ENCODE data around the gene DVL1. TPM values are rescaled to one million over a fixed set of nuclear protein-coding genes. Genes with fewer than 3 reads are reported as not detected.

DVL1 gene
- polyA plus RNA-seq, 3 donors, result 0.41 to 29.8 (median 0.55) TPM

- no peak for DNase-seq
- peaks cover 0 to under 1% of the 10 kb centered on the region in 2 donors for H3K36me3 Mint-ChIP-seq
- TF ChIP-seq, protein P1, sequence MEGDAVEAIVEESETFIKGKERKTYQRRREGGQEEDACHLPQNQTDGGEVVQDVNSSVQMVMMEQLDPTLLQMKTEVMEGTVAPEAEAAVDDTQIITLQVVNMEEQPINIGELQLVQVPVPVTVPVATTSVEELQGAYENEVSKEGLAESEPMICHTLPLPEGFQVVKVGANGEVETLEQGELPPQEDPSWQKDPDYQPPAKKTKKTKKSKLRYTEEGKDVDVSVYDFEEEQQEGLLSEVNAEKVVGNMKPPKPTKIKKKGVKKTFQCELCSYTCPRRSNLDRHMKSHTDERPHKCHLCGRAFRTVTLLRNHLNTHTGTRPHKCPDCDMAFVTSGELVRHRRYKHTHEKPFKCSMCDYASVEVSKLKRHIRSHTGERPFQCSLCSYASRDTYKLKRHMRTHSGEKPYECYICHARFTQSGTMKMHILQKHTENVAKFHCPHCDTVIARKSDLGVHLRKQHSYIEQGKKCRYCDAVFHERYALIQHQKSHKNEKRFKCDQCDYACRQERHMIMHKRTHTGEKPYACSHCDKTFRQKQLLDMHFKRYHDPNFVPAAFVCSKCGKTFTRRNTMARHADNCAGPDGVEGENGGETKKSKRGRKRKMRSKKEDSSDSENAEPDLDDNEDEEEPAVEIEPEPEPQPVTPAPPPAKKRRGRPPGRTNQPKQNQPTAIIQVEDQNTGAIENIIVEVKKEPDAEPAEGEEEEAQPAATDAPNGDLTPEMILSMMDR (IDR thresholded peaks at IDR 0.05), result no peak
- no peaks in the 10 kb centered on the region for H3K79me2 ChIP-seq (ENCODE audit: insufficient read depth, low read length)
- H3K9ac ChIP-seq (ENCODE audit: insufficient read depth, low read length, poor library complexity, severe bottlenecking), result no peak overlapping the region
- no peaks in the 10 kb centered on the region for H3K36me3 ChIP-seq (replicated peaks in 1 of 2; ENCODE audit: control insufficient read depth in 1 of 2, insufficient read depth in 2 of 2, low read length in 2 of 2)
- intact Hi-C loops (cut with micrococcal nuclease), result no loop called here
- WGBS (ENCODE audit: insufficient coverage), result 78% methylated on average over 5 of the region's 6 CpGs
- H3K9me3 Mint-ChIP-seq, result peaks cover 0 to 6% (median 3%) of the 10 kb centered on the region in 7 donors
- peak overlapping the region in 1 of 7 donors; percentile 55 for H3K27ac Mint-ChIP-seq
- no peak overlapping the region for H3K27ac ChIP-seq (ENCODE audit: low read depth in 1 of 2, low read length in 2 of 2)
- peaks cover 1 to 62% of the 10 kb centered on the region in 2 donors for H3K27me3 ChIP-seq (ENCODE audit: control insufficient read depth in 2 of 2, insufficient read depth in 2 of 2, low read length in 2 of 2)
- H3K4me2 ChIP-seq (replicated peaks; ENCODE audit: extremely low read depth, low read length, poor library complexity, severe bottlenecking), result no peak overlapping the region
- peaks cover 5% of the 10 kb centered on the region for H3K4me1 Mint-ChIP-seq
- H4K20me1 ChIP-seq (ENCODE audit: insufficient read depth, low read length), result no peaks in the 10 kb centered on the region
- no peaks in the 10 kb centered on the region for H3K9me3 ChIP-seq (replicated peaks in 1 of 2; ENCODE audit: control insufficient read depth in 1 of 2, insufficient read depth in 1 of 2, low read length in 2 of 2)
- no peaks in the 10 kb centered on the region for H3K4me1 ChIP-seq (ENCODE audit: control insufficient read depth in 1 of 2, insufficient read depth in 2 of 2, low read length in 2 of 2)
- H3K27me3 Mint-ChIP-seq (ENCODE audit: low read depth in 3 of 3), result peaks cover 55 to 95% (median 68%) of the 10 kb centered on the region in 3 donors
- no peak overlapping the region for H3K4me3 ChIP-seq (replicated peaks in 1 of 3; ENCODE audit: low read depth in 2 of 3, low read length in 3 of 3)
- no peak overlapping the region for H2AFZ ChIP-seq (ENCODE audit: insufficient read depth, low read depth, low read length, poor library complexity, severe bottlenecking)
- H3K4me3 Mint-ChIP-seq, result peak overlapping the region in 1 of 2 donors; percentile 27
Observed at GRCh38 chr1:1359308-1359663, 10.1 kb upstream of the DVL1 start.

DNA sequence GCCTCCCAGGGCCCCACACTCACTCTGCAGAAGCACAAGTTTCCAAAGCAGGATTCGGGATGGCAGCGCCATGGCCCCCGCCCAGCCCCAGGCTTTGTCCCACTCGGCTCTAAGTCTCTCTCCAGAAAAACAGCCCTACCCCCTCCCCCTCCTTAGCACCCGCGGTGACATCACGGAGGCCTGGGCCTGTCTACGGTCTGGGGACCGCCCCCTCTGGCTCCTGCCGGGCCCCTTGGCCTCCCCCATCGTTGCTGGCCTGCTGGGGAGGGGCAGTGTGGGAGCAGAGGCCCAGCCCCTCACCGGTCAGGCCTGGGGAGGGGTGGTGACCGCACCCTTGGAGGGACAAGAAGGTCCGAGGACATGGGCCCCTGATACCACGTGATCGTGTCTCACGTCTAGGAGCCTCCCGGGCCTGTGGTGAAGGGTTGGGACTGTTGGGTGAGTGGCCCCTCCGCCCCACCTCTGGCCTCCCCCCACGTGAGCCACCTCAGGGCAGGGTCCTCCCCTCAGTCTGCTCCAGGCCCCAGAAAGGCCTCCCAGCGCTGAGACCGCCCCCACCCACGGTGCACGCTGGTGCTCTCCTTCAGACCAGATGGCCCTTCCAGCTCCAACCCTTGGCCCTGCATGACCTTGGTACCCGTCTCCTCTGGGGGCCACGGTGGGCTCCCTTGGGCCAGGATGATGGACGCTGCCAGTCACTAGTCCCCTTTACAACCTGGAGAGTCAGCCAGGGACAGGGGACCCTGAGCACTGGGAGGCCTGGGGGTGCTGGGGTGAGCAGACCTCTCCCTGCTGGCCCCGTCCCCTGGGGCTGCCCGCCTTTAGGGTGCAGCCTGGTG, 9.4 kb upstream of the DVL1 start, which contains the start of gene MXRA8:
Gene MXRA8 (minus strand): TSS at position 123 of the 839 bp plus-strand sequence. CDS start 51 bp downstream, at position 72.
- H3K4me3 Mint-ChIP-seq, result peak within 1 kb of the TSS in 1 of 2 donors; percentile 60
- intact Hi-C loops (cut with micrococcal nuclease), result no loop called here
- WGBS (ENCODE audit: insufficient coverage), result 37% methylated on average over 17 of the region's 29 CpGs
- Histone ChIP-seq H3K27me3 (ENCODE audit: control insufficient read depth in 2 of 2, insufficient read depth in 2 of 2, low read length in 2 of 2) (peaks cover 8 to 68% of the 10 kb centered on the region in 2 donors), H3K27ac (ENCODE audit: low read depth in 1 of 2, low read length in 2 of 2) (no peak within 1 kb of the TSS), H3K79me2 (ENCODE audit: insufficient read depth, low read length) (no peaks in the 10 kb centered on the region), H3K9me3 (replicated peaks in 1 of 2; ENCODE audit: control insufficient read depth in 1 of 2, insufficient read depth in 1 of 2, low read length in 2 of 2) (no peaks in the 10 kb centered on the region), H3K4me2 (replicated peaks; ENCODE audit: extremely low read depth, low read length, poor library complexity, severe bottlenecking) (no peak within 1 kb of the TSS), H3K4me3 (replicated peaks in 1 of 3; ENCODE audit: low read depth in 2 of 3, low read length in 3 of 3) (no peak within 1 kb of the TSS), H4K20me1 (ENCODE audit: insufficient read depth, low read length) (no peaks in the 10 kb centered on the region), H3K36me3 (replicated peaks in 1 of 2; ENCODE audit: control insufficient read depth in 1 of 2, insufficient read depth in 2 of 2, low read length in 2 of 2) (no peaks in the 10 kb centered on the region), H2AFZ (ENCODE audit: insufficient read depth, low read depth, low read length, poor library complexity, severe bottlenecking) (peak within 1 kb of the TSS; percentile 21), H3K9ac (ENCODE audit: insufficient read depth, low read length, poor library complexity, severe bottlenecking) (no peak within 1 kb of the TSS), H3K4me1 (ENCODE audit: control insufficient read depth in 1 of 2, insufficient read depth in 2 of 2, low read length in 2 of 2) (no peaks in the 10 kb centered on the region)
- TF ChIP-seq, protein P1 (IDR thresholded peaks at IDR 0.05), result no peak
- no peak for DNase-seq
- H3K36me3 Mint-ChIP-seq, result peaks cover 0 to 2% of the 10 kb centered on the region in 2 donors
- peaks cover 62 to 99% (median 69%) of the 10 kb centered on the region in 3 donors for H3K27me3 Mint-ChIP-seq (ENCODE audit: low read depth in 3 of 3)
- peaks cover 6% of the 10 kb centered on the region for H3K4me1 Mint-ChIP-seq
- peak within 1 kb of the TSS in 1 of 7 donors; percentile 55 for H3K27ac Mint-ChIP-seq
- H3K9me3 Mint-ChIP-seq, result peaks cover 0 to 9% (median 3%) of the 10 kb centered on the region in 7 donors

Data from CD14-positive monocyte (primary cell).